GM19238 (cell line): ENCODE measurements around the gene TSPEAR.

Source experiments
- DNase-seq: peaks from one replicate; pipeline ENCODE4 v3.0.0; 2011; ENCODE audit warnings: low spot score; ENCODE audit not compliant: insufficient read length

Gene TSPEAR

DNA sequence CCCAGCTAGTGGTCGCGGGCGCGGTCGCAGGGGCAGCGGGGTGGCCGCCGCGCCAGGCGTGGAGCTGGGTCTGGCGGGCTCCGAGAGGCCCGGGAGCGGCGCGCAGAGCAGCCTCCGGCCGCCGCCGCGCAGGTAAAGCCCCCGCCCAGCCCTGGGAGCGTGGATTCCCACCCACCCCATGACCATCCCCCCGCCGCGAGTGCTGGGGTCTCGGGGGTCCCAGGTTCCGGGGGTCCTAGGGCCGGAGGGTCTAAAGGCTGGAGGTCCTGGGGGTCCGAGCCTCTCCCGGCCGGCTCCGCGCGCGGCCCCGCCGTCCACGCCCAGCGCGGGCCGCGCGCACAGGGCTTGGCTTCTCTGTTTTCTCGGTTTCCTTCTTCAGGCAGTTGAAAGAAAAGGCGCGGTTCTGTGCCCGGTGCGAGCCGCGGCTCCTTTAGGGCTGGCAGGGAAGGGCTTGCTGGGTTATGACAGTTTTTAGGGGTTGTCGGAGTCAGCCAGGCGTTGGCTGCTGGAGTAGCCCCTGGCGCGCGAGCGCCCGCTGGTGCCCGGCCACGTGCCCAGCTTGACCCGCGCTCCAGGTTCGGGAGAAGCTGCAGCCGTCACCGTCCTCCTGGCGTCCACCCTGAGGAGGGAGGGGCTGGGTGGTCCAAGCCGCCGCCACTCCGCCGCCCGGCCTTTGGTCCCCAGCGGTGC is 255.7 kb downstream of the TSPEAR start:
- DNase-seq = peak; percentile 67

DNA sequence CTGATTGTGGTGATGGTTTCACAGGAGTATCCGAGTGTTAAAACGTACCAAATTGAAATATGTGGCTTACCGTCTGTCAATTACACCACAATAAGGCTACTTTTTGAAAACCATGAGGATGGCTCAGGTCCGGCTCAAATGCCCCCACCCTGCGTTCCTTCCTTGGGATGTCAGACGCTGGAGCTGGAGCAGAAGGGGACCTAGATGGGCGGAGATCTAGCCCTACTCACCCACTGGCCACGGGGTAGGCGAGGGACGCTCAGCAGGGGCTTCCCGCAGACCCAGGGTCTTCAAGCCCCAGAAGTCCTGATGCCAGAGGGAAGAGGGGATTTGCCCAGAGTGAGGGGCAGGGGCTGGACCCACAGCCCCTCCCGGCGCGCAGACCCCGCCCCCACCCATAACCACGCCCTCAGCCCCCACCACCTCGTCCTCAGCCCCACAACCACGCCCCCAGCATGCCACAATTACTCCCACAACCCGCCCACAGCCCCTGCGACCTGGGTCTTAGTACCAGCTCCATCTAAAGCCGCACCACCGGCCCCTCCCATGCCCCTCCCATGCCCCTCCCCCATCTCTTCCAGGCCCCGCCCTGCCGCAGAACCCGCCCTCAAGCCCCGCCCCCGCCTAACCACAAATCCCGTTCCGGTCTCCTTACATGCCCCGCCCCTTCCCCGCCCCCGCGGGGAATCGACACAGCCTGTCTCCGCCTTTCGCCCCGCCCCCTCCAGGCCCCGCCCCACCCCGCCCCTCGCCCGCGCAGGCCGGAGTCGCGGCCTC is 256.4 kb downstream of the TSPEAR start, which contains the start of gene LRRC3:
LRRC3 (plus strand) TSS at position 764 of the 777 bp plus-strand sequence. CDS start 1,135 bp downstream, outside the sequence.
- DNase-seq = peak; percentile 94

DNA sequence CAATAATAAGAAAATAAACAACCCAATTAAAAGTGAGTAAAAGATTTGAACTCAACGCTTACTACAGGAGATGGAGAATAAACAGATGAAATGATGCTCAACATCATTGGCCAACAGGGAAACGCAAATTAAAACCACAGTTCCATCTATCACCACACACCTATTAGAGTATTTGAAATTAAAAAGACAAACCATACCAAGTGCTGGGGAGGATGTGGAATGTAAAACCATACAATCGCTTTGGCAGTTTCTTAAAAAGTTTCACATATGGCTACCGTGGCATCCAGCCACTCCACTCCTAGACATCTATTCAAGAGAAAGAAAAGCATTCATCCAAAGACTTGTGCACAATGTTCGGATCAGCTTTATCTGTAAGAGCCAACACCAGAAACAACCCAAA is 257.3 kb downstream of the TSPEAR start:
- no peak for DNase-seq

GRCh38 chr21:44453120-44453519 is 258.3 kb downstream of the TSPEAR start:
- DNase-seq = no peak

- no peak for DNase-seq
Observed at GRCh38 chr21:44450999-44451398, 260.4 kb downstream of the TSPEAR start.

DNA sequence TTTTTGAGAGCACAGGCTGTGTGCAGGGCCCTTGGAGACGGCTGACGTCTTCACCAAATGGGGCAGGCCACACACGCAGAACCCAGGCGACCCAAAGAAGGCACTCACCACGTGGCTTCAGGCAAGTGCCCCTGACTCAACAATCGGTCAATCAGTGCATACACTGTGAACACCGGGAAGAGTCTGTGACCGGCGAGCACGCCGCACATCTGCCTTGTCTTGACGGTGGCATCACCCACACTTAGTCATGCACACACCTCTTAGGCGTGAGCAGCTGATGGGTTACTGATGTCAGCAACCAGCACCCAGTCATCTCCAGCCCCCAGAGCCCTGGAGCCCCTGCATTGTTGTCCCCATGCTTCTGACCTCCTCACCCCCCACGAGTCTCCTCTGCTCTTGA is 261.0 kb downstream of the TSPEAR start:
- DNase-seq = no peak

DNA sequence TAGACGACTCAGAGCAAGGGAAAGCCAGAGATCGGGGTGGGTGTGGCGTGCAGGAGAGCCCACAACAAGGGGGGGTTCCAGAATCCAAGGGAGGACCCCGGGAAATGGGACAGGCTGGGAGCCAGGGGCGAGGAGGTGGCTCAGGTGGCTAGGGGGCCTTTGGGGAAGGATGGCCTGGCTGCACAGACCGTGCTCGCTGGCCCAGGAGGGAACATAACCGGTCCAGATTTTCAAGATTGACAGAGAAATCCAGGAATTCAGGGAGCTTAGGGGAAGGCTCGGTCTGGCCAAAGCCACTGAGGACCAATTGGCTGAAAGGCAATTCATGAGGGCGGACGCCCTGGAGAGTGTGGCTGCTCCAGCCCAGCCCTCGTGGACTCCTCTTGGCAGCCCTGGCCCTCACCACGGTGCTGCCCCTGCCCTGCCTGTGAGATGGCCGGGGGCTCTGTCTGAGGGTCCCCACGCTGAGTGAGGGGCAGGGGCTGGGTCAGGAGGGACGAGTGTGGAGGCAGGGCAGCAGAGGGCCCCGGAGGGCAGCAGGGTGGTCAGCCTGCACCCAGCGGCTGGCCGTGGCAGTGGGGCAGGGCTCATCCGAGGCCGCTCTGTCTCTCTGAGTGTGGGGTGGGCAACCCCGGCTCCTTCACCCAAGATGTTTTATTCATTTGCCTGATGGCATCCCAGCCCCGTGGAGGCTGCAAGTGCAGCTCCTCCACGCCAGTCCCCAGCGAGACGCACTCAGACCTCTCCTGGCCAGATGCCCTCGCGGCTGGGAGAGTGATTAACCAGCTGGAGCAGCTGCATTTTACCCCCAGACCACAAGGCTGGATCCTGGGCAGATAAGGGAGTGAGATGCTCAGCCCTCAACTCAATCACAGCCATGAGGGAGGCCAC is 261.7 kb downstream of the TSPEAR start:
- no peak for DNase-seq

DNA sequence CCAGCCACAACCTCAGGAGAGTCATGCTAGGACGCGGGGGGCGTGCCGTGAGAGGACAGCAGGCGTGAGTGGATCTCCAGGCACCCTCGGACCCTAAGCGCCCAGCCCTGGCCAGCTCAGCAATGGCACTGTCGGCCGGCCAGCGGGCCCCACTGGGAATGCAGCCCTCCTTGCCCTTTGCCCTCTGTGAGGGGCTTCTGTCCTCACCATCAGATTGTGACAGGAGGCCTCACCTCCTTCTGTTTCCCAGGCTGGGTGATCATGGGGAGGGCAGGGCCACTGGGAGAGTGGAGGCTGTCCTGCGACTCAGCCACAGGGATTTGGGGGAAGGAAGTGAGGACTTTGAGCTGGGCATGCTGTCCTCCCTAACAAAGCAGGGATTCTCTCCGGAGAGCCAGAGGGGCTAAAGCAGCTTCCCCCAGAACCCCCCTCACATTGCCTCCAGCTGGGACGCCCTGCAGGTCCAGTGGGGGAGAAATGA is 262.7 kb downstream of the TSPEAR start:
- no peak for DNase-seq
